Inflammatory macrophage treated with lipopolysaccharide for 1 hour (primary cell): ENCODE results near the gene RPP25.
A peak's percentile ranks its signal among the peaks of the same experiment; 100 is the strongest.

Experiments
- DNase-seq, 2 donors: peaks; one replicate each; pipeline ENCODE4 v3.0.0-alpha.2; 2020 to 2022

Gene RPP25, protein sequence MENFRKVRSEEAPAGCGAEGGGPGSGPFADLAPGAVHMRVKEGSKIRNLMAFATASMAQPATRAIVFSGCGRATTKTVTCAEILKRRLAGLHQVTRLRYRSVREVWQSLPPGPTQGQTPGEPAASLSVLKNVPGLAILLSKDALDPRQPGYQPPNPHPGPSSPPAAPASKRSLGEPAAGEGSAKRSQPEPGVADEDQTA

DNA sequence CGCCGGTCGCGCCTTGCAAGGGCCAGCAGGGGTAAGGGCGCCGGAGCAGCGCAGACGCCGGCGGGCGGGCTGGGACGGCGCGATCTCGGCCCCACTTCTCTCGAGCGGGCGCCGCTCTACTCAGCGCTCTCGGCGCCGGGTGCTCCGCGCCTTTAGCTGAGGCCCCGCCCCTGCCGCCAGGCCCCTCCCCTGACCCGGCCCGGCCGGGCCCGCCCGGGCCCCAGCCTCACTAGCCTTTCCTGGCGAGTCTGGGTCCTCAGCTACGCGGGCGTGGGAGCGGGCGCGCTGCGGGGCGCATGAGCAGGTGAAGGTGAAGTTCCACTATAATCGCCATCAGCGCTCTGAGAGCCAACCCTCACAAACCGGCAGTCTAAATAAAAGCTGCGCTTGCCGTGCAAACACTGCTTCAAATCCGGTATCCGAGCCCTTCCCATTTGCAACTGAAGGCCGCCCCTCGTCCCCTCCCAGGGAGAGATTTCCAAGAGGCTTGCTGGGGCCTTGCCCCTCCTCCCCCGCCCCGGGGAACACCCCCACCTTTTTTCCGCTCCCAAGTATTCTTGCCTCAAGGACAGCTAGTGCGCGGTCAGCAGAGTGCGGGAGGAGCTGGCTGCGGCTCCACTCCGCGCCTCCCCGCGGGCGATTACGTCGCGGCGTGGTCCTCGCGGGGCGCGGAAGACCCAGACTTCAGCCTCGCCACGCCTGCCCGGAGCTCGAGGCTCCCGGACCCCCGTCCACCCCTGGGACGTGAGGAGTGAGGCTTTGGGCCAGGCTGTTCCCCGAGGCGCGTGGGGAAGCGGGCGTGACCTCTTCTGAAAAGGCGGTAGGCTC, at the start of gene RPP25:
RPP25 (minus strand) TSS at position 125 of the 828 bp plus-strand sequence. CDS start 189 bp downstream, outside the sequence.
- peak; percentile 49 to 66 for DNase-seq

DNA sequence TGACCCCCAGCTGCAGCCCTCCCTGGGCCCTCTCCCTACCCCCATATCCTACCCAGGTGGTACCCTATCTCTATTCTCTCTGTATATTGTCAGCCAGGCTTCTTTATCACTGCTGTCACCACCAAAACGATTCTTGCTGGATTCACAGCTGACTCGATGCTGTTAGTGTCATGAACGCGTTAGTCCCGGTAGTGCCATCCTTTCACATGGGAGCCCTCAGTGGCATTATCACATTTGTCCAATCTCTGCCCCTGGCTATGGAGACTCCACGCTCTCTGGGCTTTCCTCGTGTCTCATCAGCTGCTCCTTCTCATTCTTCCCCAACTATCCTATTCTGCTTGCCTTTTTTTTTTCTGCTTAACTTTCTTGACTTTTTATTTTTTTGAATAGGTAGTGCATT, 45.8 kb upstream of the RPP25 start:
- DNase-seq: no peak

DNA sequence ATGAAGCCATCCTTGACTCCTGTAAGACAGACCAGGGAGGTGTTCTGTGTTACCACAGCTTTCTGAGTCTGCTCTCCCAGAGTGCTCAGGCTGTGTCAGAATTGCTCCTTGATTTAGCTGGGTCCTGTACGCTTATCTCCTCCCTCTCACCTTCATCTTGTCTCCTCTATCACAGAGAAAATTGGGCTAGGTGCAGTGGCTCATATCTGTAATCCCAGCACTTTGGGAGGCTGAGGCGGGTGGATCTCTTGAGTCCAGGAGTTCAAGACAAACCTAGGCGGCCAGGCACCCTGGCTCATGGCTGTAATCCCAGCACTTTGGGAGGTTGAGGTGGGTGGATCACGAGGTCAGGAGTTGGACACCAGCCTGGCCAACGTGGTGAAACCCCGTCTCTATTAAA, 44.7 kb upstream of the RPP25 start:
- DNase-seq: no peak

DNA sequence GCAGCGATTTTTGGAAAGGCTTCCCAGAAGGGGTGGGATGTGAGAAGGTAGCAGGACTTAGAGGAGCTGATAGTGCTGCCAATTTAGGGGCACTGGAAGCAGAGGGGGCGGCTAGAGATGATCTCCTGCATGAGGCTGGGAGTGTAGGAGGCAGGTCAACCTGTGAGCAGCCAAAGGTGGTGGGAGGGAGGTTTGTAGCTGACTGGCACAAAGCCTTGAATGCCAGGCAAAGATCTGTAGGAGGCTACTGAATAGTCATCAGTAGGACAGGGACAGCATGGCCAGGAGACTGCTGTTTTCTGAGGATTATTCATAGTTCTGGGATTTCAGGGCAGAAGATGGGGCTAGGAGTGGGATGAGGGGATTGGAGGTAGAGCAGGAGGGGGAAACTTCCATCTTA, 41.0 kb upstream of the RPP25 start:
- no peak for DNase-seq

DNA sequence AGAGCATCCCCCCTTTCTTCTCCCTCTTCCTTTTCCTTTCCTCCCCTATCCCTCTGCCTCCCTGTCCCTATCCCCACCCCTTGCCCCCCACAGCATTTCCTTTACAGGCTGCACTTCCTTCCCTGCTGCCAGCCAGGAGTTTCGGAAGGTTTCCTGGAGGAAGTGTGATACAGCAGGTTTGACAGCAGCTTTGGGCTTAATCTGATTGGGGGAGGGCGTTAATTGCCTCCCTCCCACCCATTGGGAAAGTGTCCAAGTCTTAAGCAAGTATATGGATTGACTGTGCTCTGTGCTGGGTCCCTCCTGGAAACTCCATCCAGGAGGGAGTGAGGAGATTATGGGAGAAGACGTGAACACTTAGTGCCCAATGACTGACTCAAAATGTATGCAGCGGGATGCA, 40.6 kb upstream of the RPP25 start:
- no peak for DNase-seq

DNA sequence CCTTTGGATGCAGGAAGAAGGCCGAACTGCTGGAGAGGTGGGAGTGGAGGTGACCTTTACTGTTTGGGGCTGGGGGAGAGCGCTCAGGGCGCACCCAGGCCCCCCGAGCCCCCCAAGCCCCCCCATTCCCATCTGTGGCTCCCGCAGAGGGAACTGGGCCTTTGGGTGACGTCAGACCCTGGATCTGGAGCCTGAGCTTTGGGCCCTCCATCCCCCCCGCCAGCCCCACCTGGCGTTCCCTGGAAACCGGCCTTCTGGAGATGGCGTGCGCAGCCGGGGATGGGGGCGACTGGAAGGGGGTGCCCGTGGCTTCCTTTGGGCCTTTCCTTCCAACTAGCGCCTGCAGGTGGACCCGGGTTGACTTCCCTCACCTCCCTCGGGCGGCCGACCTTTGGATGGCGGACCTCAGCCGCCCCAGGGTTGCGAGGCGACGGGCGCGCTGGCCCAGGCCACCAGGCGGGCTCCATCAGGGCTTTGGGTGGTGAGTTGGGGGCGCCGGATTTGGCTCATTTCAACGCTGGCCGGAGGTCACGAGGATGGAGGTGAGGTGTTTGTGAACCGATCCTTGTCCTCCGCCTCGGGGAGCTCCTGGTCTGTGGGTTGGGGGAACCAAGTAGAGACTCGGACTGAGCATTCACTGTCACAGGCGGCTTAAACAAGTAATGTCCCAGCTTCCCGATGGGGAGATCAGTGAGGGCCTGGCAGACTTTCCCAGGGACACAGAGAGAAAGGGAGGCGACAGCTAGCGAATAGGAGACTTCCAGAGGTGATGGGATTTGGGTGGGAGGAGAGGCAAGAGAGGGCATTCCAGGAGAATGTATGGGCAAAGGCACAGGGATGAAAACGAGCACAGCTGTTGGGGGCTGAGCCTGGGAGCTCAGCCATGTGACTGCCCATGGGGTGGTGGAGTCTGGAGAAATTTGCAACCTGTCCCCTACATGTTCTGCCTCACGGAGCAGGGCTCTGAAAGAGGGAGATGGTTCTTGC, 39.5 kb upstream of the RPP25 start:
- DNase-seq: no peak

DNA sequence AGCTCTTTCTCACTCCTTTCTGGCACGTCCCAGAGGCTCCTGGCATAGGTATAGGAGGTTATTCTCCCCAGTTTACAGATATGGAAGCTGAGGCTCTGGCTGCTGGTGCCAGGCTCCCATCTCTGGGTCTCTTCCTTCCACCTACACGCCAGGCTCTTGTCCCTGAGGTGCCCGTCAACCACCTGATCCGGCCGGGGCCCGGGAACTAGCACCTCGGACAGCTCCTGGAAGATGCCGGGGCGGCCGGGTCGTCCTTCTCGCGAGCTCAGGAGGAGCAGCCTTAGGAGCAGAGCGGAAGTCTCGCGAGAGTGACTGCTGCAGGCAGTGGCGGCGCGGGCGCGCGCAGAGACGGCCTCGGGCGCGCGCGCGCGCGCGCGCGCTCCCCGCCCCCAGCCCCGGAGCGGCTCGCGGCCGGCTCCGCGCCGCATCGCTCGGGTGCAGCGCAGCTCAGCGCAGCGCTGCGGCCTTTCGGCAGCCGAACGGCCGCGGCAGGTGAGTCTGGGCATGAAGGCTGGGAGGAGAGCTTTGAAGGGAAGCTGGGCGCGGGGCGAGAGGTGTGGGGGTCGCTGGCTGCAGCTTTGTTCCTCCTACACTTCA, 38.7 kb upstream of the RPP25 start, which contains the start of gene SCAMP5:
SCAMP5 (plus strand) TSS at position 382 of the 597 bp plus-strand sequence. CDS start 16,277 bp downstream, outside the sequence.
- peak; percentile 82 to 91 for DNase-seq

DNA sequence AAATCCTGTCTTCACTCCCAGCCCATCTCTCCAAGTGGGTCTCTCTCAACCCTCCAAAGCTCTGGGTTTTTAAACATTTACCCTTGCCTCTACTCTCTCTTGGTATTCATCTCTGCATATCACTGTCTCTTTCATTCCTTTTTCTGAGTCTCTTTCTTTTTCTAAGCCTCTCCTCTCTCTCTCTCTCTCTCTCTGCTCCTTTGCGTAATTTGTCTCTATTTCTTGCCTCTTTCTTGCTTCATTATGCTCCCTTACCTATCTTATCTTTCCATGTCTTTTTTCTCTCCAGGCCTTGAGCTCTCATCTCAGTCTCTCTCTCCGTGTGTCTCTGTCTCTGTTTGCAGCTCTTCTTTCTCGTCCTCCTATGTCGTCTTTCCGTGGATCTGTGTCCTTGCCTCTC, 38.1 kb upstream of the RPP25 start:
- no peak for DNase-seq

DNA sequence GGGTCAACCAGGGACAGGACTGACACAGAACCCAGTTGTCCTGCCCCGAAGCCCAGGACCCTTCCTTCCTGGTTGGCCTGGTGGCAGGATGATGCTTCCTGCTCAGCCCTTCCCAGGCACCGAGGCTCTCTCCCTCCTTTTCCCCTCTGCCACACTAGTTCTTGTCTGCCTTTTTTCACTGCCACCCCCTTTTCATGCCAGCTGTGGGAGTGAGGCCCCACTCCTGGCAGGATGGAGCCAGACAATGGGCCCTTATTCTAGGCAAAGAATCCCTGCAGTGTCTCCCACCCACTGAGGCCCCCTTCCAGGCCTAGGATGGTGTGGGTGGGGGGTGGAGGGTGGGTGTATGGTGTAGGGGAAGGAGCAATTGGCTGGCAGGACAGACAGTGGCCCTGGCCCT, 37.7 kb upstream of the RPP25 start:
- no peak for DNase-seq

DNA sequence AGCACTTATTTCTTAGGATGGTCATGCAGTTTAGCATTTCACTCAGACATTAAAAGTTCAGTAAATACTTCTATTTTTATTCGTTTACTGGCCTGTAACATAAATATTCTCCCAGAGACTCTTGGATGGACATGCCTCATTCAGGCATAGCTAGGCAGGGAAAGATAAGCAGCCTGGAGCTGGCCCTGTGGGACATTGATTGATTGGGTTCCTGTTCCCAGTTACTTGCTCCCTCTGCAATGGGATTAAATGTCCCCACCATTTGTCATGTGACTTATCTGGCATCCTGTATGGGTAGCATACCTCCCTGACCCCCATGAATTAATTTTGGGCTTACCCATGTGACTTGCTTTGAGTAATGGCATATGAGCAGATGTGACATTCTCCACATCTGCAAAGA, 36.0 kb upstream of the RPP25 start:
- no peak for DNase-seq

DNA sequence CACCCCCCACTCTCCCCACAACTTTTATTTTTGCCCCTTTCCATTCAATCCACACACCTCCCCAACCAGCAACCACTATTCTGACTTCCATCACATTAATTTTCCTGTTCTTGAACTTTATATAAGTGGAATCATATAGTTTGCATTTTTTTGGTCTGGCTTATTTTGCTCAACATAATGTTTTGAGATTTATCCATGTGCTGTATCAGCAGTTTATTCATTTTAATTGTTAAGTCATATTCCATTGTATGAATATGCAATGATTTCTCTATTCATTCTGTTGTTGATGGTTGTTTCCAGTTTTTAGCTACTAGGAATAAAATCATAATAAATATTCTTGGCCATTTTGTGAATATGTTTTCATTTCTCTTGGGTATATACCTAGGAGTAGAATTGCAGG, 33.0 kb upstream of the RPP25 start:
- DNase-seq: no peak

DNA sequence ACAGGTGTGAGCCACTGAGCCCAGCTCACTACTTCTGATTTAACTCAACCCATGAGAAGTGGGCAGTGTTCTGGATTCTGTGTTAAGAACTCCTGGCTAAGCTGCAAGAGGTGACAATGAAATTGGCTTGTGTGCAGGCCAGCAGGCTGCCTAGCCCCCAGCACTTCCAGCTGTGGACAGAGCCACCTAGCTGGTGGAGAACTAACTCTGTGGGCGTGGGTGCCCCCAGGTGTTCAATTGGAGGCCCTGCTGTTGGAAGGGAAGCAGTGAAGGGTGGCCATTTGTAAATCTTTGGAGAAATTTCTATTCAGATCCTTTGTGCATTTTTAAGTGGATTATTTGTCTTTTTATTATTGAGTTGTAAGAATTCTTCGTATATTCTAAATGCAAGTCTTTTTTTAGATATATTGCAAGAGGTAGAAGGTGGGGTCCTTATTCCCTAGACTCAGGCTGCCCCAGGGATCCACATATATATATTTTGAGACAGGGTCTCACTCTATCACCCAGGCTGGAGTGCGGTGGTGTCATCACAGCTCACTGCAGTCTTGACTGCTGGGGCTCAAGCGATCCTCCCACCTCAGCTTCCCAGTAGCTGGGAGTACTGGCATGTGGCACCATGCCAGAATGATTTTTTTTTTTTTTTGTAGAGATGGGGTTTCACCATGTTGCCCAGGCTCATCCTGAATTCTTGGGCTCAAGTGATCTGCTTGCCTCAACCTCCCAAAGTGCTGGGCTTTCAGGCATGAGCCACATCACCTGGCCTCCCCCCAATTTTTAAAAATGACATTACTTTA, 31.6 kb upstream of the RPP25 start:
- no peak for DNase-seq

DNA sequence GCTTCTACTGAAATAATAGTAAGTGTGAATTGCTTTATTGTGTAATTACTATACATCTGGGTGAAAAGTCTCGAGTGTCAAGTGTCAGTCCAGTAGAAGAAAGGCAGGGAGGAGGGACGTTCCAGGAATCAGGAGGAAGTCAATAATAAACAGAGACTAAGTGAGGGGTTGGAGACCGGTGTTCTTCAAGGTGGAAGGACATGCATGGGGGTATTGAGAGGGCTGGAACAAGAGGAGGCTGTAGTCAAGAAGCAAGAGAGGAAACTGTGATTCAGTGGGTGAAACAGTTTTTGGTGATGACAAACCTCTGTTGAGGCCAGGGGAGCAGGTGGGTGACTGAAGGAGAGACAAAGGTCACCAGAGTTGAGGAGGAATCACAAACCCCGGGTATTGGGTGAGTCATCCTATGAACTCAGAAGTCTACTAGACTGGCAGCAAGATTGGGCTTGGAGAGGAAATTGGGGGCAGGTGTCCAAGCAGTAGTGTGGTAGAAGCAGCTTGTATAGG, 27.2 kb upstream of the RPP25 start:
- DNase-seq: peak; percentile 49 to 76

DNA sequence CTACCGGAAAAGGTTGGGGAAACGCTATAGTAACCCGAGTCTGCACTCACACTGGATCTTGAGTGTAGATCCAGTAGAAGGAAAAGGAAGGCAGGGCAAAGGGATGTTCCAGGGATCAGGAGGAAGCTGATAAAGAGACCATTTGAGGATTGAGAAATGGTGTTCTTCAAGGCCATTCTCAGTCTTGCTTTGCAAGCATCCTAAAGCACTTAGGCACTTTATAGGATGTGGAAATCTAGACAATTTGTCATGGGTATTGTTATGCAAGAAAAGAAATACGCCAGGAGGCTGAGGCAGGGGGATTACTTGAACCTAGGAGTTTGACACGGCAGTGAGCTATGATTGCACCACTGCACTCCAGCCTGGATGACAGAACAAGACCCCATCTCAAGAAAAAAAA, 25.6 kb upstream of the RPP25 start:
- peak; percentile 41 to 77 for DNase-seq

DNA sequence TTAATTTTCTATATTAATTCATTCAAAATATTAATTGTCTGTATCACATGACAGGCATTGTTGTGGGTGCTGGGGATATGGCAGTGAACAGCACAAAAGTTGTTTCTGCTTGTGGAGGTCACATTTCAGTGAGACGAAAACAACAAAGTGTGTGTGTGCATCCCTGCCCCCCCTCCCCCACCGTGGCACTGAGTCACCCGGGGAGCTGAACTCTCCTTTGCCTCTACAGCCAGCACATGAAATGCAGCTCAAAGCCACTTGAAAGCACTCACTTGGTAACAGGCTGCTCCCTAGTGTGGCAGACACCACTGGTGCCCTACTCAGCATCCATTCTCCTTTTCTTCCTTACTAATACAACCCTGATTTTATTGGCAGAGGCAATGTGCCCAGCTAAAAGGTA, 21.9 kb upstream of the RPP25 start:
- DNase-seq: no peak

DNA sequence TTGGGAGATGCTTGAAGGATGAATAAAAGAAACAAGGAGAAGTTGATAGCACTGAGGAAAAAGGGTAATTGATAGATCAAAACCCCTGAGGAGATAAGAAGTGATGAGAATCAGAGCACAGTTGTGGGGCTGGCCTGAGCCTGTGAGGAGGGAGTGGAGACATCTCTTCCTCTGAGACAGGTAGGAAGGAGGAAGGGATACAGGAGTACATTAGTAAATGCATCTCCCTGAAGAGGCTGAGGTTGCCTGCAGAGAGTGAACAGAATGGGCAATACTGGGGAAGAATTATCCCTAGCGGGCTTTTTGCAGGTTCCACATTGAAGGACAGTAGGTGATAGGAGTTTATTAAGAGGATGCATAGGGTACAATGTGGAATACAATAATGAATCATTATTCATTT, 21.5 kb upstream of the RPP25 start:
- DNase-seq: no peak

DNA sequence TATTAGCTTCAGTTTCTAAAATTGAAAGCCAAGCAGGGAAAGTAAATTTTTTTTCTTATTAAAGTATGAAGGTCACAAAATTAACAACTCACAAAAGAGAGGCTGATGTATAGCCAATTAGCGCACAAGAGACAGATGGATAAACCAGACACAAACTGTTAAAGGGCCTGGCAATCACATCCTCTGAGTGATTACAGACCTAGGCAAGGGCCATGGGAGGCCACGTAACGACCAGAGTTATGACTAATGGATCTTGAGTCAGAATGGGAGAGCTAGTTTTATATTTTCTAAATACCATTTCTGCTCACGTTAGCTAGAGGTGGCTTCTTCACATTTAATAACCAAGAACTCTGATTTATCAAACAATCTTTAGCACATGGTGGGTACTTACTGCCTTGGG, 21.0 kb upstream of the RPP25 start:
- no peak for DNase-seq

DNA sequence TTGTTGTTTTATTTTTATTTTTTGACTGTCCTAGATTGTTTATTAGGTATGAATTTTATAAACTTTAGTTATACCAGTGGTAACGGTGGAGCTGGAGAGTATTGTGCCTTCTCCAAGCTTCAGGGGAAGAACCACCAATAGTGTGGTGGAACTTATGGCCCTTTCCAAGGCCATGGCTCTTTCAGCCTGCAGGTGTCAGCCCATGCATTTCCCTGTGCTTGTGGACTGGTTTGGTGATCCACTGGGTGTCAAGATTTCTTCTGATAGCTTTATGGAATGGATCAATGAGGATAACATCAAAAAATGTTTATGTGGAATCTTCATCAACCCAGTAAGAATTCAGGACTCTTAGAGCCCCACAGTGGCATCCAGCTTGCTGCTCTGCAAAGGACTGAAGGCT, 19.6 kb upstream of the RPP25 start:
- DNase-seq: no peak

DNA sequence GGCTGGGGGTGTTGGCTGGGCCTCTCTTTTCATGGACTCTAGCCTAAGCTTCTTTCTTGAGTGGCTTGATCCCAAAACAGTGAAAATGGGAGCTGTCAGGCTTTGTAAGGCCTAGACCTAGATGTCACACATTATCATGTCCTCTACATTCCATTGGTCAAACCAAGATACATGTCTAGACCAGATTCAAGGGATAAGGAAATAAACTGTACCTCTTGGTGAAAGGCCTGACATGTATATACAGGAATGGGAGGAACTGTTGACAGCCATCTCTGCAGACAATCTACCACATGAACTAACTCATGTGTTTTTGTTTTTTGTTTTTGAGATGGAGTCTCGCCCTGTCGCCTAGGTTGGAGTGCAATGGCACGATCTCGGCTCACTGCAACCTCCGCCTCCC, 11.1 kb upstream of the RPP25 start:
- DNase-seq: no peak

DNA sequence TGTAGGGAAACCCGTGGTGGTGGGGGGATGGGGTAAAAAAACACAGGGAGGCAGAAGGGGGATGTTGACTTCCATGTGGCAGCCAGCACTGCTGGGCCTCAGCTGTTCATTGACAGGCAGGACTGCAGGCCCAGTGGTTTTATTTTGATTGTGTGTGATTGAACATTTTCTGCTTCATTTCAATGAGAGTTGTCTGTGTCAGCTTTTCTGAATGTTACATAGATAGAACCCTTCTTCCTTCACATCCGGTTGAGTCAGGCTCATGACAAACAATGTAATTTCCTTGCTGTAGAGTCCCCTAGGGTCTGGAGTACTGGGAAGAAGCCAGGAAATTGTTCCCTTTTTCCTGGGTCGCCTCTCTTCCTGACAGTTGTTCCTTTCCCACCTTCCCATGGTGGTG, 8.2 kb upstream of the RPP25 start:
- no peak for DNase-seq

DNA sequence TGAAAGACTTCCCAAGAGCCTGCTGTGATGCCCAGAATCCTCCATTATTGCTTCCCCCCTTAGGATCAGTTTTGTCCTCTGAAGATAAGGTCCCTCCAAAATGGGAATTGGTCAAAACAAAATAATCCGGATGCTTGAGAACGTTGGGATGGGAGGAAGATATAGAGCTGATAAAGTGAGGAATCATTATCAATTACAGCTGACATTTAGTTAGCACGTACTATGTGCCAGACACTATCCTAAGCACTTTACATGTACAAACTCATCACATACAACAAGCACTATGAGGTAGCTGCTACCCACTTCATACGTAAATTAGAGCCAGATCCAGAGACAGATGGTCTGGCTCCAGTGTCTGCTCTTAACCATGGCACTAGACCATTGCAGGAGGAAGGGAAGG, 6.6 kb upstream of the RPP25 start:
- DNase-seq: no peak

DNA sequence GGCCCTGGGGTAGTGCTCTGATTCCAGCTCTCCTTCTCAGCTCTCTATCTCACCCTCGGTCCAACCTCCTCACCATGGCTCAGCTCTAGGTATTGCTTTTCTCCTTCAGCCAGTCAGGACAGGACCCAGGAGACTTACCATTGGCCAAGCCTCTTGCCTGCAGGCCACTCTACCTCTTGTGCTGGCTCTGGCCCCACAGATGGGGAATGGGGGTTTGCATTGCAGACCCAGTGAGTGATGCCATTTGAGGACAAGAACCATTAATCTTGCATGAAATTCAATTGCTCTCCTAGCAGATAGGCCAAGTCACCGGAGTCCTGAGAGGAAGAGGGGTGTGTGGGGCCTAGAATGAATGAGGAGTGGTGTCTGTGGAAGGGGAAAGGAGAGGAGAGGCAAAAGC, 6.1 kb upstream of the RPP25 start:
- DNase-seq: no peak
